GM18499 (cell line): ENCODE results near the gene OPCML.

Source experiments
- ATAC-seq: cut with Tn5 transposase; IDR thresholded peaks from one replicate; pipeline ENCODE4 v1.9.1; 2021; ENCODE audit warnings: moderate number of reproducible peaks; ENCODE audit not compliant: insufficient read depth, unreplicated experiment

The OPCML gene

DNA sequence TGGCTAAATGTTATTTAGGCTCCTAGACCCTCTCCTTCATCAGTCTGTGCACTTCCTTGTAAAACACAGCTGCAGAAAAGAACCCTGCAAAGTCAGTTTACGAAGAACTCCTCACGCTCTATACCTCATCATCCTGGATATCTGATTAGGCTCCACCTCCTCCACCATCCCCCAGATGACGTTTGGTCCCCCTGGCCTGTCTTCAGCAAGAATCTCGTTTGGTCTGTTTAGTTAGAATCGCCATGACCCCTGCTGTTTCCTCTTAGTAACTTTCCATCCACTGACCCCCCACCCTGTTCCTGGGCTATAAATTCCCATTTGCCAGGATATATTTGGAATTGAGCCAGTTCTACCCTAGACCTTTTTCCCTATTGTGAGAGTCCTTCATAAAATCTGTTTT is 214.1 kb downstream of the OPCML start:
- no peak for ATAC-seq

DNA sequence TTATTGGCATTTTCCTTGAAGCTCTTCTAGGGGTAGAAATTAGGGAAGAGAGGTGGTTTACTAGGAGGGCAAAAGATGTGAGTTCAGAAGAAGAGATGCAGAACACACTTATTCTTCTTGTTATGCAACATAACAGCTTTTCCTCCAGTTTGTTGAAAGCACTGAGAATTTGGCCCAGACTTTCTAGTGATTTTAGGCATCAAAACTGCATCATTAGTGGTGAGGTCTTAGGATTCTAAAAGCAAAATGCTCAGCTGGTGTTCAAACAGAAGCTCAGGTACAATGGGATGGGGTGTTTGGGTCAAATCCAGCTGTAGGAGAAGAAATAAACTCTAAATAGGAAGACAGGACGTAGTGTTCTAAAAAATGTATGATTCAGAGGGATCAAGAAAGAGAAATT is 221.1 kb downstream of the OPCML start:
- ATAC-seq = no peak

DNA sequence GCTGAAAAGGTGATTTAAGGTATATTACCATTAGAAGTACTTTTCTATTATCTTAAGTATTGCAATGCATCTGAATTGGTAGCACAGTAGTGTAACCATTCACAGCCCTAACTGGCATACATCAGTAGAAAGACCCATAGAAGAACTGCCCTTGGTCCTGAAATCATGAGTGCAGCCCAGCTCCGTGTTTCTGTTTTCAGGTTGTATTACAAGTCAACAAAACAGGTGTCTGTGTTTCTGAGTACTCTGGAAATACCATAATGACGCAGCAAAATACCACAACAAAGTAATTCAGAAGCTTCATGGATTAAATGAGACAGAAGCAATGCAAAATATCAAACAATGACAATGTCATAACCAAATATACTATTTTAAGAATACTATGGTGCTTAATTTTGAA is 226.3 kb downstream of the OPCML start:
- ATAC-seq = no peak

DNA sequence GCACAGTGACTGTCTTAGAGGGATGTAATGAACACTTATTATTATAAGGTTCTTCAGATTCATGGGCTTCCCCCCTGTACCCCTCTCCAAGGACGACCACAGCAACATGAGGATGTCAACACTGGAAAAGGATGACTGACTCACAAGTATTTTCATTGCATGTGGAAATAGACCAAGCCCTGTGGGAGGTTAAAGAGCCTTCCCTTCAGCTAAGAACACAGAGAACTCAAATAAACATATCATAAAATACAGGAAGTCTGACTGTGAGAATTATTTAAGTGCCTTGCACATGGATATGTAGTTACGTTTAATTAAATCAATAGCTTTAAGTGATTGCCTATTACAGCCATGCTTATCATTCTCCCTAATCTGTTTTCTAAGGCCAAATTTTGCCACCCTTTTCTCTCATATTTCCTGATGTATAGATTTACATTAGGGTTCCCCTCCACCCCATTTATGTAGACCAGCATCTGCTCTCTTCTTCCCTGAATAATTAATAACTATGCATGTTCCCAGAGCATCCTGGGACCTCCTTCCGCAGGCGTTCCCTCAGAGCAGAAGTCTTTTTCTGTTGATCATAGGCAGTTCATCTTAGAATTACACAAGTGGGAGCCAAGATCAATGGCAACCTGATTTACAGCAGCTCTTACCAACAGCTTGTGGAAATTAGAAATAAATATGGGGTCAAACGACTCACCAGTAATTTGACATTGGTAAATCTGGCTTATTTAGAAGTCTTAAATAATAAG is 226.9 kb downstream of the OPCML start:
- ATAC-seq = no peak

DNA sequence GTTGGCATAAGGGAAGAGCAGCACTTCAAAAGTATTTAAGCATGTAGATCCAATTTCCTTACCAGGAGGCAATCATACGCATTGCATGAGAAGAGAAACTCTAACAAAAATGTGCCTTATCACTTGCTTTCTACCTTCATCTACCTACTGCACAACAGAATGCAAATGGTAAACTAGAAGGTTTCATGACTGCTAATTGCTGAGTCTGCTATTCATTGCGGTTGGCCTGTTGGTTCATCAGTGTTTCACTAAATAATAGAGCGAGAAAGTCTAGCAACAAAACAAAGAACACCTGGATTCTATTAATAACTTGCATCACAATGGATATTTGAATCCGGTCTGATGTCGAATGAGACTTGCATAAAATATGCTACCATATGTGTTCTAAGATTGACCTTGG is 229.0 kb downstream of the OPCML start:
- ATAC-seq = no peak

DNA sequence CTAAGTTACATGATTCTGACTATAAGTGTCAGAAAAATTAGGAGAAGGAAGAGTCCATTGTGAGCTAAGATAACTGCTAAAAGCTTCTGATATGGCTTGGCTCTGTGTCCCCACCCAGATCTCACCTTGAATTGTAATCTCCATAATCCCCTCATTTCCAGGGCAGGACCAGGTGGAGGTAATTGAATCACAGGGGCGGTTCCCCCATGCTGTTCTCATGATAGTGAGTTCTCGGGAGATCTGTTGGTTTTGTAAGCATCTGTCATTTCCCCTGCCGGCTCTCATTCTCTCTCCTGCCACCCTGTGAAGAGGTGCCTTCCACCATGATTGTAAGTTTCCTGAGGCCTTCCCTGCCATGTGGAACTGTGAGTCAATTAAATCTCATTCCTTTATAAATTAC is 230.2 kb downstream of the OPCML start:
- ATAC-seq = no peak

DNA sequence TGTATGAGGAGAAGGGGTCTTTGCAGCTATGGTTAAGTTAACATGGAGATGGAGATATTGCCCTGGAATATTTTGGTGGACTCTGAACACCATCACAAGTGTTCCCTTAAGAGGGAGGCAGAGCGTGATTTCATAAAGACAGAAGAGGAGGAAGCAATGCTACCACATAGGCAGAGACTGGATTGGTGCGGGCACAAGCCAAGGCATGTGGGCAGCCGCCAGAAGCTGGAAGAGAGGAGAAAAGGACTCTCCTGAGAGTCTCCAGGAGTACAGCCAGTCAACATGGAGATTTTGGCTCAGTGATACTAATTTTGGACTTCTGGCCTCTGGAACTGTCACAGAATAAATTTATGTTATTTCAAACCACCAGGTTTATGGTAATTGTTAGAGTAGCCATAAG is 231.6 kb downstream of the OPCML start:
- no peak for ATAC-seq

DNA sequence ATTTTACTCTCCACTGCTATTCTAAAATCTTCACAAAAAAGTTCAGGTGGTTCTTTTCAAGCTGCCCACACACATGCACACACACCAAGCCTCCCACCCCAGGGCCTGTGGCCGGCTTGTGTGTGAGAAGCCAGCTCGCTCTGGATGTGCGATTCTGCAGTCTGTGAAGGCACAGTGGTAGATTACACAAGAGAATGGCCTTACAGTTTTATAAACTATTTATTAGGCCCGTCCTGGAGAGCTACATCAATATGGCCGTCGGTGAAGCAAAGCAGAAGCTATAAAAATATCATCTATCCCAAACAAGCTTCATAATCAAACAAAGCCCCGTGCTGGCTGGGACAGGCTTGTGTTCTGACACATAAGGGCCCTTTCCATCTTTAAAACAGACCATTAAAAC is 240.5 kb downstream of the OPCML start:
- ATAC-seq = no peak

DNA sequence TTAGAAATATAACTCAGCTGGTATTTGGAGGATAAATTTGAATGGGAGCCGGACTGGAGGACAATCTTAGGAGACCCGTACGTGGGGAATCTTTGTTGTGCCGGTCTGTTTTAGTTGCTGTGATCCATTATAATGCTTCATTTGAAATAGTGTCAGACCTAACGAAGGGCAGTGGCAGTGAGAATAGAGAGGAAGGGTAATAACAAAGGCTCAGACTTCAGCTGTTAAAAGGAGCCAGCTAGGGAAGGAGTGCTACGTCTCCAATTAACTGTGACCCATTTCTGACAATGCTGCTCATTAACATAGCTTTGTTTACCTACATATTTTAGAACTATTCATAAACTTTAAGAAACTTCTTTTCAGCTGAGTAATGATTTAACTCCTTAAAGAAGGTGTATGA is 246.9 kb downstream of the OPCML start:
- no peak for ATAC-seq

DNA sequence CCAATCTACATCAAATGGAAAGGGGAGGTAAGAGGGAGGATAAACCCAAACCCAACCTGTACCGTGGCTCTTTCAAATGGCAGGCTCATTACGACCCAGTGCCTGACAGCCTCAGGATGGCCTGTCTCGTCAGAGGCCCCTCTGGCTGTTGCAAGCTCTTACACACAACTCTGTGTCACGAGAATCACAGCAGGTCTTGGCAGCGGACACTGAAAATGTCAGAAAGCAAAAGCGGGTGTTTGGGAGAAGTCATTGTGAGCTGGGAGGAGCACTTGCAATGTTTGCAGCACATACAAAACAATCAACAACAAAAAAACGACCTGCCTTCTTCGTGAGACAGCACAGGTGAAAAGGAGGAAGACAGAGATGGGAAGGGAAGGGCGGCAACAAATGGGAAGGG is 248.1 kb downstream of the OPCML start:
- ATAC-seq = no peak

DNA sequence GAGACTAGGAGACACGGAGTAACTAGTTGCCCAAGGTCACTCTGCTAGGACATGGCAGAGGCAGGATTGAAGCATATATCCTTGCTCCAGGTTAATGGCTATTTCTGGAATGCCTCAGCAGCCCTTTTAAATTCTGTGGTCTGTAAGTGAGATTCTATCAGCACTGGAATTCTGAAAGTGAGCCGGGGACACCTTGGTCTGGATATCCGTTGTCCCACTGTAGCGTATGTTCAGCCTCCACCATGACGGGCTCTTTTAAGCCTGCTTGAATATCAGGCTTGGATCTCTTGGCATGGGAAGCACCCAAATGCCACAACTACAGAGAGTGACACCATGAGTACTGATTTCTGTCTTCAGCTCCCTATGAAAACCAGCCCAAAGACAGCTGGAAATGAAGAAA is 254.4 kb downstream of the OPCML start:
- no peak for ATAC-seq

DNA sequence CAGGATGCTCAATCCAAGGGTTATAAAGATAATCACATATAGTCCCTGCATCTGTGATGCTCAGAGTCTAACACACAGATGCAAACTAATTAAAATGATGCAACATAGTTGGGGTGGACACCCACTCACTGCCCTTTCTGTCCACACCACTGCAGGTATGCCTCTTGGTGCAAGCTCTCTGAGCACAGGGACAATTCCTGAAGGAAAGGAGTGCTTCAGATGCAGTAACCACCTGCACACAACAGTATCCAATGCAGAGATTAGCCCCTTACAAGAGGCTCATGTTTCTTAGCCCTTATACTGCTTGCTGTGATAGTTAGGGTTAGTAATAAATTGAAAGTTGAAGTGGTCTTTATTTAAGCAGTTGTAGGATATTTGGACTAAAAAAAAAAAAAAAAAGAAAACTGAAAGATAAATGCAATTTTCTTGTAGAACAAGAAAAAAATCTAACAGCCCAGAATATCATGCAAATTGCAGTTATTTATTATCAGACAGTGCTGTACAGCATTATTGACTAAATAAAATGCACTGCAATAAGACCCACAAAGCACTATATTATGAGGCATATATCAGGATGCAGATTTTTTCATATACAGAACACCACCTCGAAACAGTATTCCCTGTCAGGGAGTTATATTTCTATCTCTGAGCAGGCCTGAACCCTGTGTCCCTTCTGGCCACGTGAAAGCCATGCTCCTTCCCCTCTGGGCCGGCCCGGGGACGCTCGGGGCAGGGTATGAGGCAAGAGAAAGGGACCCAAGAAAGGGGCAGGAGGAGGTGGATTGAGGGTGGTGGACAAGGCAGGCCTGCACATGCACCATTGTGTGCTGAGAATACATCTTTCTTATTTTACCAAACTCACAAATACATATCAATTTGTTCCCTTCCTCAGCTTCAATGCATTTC is 260.2 kb downstream of the OPCML start:
- no peak for ATAC-seq

DNA sequence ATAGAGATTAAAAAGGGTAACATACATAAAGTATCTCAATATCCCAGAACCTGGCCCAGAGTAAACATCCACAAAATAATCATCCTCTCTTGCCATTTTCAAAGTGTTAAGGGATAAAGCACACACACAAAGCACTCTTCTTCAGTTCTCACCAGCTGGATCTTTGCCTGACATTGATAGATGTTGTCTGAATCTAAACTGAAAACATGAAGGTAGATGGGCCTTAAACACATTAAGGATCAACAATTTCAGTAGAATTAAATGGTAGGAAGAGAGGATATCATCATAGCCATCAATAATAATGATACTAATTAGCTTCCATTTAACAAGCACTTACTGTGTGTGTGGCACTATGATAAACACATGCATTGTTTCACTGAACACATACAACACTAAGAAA is 261.1 kb downstream of the OPCML start:
- no peak for ATAC-seq

DNA sequence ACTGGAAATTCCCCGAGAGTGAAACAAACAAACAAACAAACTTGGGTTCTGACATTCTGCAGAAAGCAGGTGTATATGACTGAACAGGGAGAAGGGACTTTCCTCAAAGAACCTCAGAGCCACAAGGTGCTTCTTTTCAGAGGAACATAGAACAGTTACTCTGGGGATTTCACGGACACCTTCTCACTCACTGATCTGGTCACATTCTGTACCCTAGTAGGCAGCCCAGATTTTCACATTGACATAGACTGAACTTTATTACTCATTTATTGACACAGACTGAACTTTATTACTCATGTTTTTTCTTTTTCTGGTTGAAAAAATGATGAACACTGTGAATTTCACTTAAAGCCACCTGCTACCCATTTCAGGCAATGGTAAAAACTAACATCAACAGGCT is 263.0 kb downstream of the OPCML start:
- peak; percentile 98 for ATAC-seq

DNA sequence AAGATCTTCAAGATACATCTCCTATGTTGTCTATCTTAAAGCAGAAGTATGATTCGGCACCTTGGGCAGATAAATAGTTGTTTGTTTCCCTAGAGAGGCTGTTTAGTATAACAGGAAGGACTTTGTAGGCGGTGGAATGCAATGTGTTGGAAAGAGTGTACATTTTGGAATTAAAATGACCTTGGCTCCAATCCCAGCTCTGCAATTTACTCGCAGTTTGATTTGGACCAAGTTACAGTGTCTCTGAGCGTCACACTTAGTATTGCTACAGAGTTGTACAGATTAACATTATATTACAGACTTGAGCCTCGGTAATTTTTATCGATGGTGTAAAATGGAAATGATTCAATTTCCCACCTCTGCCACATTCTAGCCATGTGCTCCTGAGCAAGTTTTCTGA is 265.3 kb downstream of the OPCML start:
- ATAC-seq = no peak

DNA sequence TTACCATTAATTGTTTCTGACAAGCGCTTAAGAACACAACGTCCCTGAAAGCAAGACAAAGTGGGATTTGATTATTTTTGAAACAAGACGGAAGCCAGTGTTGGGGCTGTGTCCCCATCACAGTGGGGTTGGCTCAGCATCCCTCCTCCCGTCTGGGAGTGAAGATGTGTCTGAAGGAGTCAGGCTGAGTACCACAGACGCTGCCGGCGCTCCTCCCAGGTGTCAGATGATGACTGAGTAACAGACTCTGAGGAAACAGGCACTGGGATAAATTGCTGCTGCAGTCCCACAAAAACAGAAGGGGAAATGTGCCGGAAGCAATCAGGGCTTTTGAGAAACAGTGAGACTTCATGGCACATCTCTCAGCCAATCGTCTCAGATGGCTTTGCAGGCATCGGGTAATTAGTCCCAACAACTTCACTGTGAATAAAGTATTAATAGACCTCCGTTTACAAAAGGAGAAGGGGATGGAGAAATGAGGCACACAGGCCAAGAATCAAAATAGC is 266.7 kb downstream of the OPCML start:
- no peak for ATAC-seq

DNA sequence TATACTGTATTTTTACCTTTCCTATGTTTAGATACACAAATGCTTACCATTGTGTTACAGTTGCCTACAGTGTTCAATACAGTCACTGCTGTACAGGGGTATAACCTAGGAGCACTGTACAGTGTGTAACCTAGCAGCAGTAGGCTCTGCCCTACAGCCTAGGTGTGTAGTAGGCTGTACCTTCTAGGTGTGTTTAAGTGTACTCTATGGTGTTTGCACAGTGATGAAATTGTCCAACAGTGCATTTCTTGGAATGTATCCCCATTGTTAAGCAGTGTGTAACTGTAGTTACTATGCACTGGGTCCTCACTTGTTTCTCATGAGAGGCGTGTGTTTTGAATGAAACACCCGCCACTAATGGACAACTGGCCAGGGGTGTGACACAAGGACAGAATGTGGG is 269.0 kb downstream of the OPCML start:
- ATAC-seq = no peak

DNA sequence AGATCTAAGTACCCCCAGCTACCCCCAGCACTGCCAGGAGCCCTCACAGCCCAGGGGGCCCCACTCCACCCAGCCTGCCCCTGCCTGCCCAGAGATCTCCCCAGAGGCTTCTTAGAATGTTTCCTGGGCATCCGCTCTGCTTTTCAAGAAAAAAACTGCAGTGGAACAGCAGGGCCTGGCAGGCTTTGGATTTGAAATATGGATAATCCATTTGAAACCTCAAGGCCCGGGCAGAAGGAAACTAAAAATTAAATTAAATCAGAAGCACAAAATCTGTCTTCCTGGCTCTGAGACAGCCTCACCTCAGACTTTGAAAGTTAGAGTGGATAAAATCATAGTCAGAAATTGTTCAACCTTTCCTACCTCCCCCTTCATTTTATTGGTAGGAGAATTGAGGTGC is 273.6 kb downstream of the OPCML start:
- ATAC-seq = no peak

DNA sequence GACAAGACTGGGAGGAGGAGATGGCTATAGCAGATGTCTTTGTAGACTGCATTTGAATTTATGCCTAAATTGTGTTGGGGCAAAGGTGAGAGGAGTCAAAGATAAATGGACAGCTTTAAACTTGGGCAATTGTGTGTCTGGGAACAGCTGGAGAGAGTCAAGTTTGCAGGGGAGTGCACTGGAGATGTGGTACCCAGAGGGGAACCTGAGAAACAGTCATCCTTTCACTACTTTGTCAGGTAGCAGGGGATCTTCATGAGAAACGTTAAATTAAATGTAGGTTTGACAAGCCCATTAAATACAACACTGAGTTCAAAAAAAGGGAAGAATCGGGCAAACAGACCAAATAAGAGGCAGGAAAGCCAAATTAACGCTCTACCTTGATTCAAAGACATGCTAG is 277.7 kb downstream of the OPCML start:
- ATAC-seq = no peak

DNA sequence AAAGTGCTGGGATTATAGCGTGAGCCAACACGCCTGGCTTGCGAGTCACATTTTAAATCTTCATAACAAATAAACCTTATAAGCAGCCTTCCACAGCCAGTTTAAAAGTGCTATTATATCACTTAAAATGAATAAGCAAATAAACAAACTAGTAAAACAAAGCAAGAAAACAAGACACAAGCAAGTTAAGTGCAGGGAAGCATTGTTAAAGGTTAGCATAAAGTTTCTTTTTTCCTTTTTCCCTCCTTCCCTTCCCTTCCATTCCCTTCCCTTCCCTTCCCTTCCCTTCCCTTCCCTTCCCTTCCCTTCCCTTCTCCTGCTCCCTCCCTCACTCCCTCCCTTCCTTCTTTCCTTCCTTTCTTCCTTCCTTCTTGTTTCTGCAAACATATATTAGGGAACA is 278.7 kb downstream of the OPCML start:
- ATAC-seq = no peak

DNA sequence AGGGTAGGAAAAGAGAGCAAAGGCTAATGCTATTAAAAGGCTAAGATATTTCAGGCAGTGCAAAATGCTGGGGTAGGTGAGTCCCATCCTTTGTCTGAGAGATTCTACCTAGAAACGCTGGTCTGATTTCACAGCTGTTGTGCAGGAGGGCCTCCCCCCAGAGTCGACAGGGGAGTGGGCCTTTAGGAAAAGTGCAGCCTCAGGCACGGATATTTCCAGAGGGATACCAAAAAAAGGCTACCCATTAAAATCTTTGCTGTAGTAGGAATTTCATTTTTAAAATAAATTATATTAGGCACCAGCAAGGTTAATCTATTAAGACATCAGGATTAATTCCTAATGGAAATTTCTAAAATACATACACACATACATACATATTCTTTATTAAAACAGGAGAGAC is 280.5 kb downstream of the OPCML start:
- no peak for ATAC-seq

DNA sequence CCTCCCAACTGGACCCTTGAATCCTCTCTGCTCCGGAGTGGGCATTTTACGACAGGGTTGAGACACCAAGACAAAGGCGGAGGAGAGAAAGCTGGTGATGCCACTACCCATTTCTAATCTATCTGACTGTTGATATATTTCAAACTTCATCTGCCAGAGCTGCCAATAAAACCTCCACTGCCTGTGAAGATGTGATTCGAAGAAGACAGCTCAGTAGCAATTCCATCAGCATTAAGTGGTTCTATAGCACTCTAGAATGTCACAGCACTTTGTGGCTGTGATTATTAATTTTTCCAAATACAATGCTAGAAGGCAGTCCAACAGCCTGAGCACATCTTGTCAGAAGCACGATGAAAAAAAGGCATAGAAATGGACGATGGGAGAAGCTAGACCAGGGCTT is 282.8 kb downstream of the OPCML start:
- no peak for ATAC-seq
